ENCODE results near the gene ZNF318. TPM values are rescaled to one million over a fixed set of nuclear protein-coding genes. Genes with fewer than 3 reads are reported as not detected.
"Not testable (repeated sequence)": the region's sequence is repeated elsewhere in the genome, so short reads cannot be mapped to it uniquely, and the experiment has no call there.

The ZNF318 gene
- total RNA-seq (10 to 100 TPM; 10.5 to 15.7 (median 14.3) TPM), polyA plus RNA-seq (1 to 10 TPM; 7.3 to 9.2 TPM)
- long read RNA-seq, donor 1, full-length matches to known transcripts = 3 of 12 reads
- long read RNA-seq, donor 1, partial matches to known transcripts = 4 of 12 reads
- long read RNA-seq, donor 1, other reads (novel, unspliced or antisense) = 5 of 12 reads
- long read RNA-seq, donor 2, partial matches to known transcripts = 2 of 15 reads
- long read RNA-seq, donor 2, other reads (novel, unspliced or antisense) = 13 of 15 reads
- long read RNA-seq, donor 3, full-length matches to known transcripts = 1 of 19 reads
- long read RNA-seq, donor 3, partial matches to known transcripts = 6 of 19 reads
- long read RNA-seq, donor 3, other reads (novel, unspliced or antisense) = 12 of 19 reads

DNA sequence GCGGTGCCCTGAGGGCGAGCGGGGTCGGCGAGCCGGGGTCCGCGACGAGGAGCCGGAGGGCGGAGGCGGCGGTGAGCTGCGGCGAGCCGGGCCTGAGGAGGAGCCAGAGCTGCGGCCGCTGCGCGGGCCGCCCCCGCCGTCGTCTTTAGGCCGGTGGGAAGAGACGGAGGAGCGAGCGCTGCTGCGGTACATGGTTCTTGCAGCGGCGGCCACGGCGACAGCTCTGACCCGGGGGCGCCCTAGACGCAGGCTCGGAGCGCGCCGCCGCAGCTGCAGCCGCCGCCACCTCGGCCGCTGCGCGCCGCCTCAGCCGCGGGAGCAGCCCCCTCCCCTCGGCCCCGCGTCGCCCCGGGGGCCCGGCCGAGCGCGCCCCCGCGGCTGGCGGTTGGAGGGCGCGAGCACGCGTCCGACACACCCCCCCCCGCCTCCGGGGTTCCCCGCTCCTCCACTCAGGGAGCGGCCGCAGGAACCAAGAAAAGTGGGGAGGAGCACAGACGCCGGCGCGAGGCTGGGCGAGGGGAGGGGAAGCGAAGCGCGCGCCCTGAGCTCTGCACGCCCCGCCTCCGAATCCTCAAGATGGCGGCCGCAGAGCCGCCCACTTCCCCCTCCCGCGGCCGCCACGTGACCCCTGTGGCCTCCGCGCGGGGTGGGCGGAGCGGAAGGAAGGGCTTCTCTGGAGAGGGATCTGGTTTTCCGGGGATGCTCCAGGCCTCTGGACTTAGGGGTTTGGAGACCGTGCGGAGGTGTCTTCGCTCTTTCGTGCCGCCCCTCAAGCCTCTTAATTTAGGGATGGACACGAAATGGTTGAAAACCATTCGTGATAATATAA, at the start of gene ZNF318:
ZNF318 (minus strand) TSS at position 474 of the 829 bp plus-strand sequence; CDS start at position 192, 282 bp downstream.
- H3K9me3 ChIP-seq = no peaks in the 10 kb centered on the region
- 0 to 1% (median 1%) methylated on average over 12 to 104 of the region's 104 CpGs for WGBS, 4 donors
- no peaks in the 10 kb centered on the region for H3K27me3 ChIP-seq
- peak; percentile 97 to 98 (median 97) for DNase-seq
- H3K36me3 ChIP-seq = peaks cover 0 to 17% (median 11%) of the 10 kb centered on the region in 9 donors
- peak within 1 kb of the TSS; percentile 19 to 94 (median 88) for H3K27ac ChIP-seq
- TF ChIP-seq CTCF (IDR thresholded peaks at IDR 0.05) = peak in 1 of 12 donors; percentile 5
- TF ChIP-seq POLR2A (IDR thresholded peaks at IDR 0.05) = peak in 1 of 2 donors; percentile 55
- ATAC-seq = peak; percentile 98 to 99 (median 99)
- H3K4me1 ChIP-seq = peaks cover 0 to 29% (median 19%) of the 10 kb centered on the region in 12 donors
- intact Hi-C loops (cut with DNase I) = loop anchor here in 7 of 10 donors (1.0 to 10.0 kb wide), 6 partner anchors 55 to 138 kb away; partner anchors contain the start of gene ABCC10 (in 6 of the 7)
- peak within 1 kb of the TSS; percentile 68 to 99 (median 84) for H3K4me3 ChIP-seq

- DNase-seq = no peak
- WGBS, 4 donors = 73 to 83% (median 77%) methylated on average over 4 of the region's 4 CpGs
- Histone ChIP-seq H3K9me3 (no peaks in the 10 kb centered on the region), H3K27me3 (no peaks in the 10 kb centered on the region), H3K36me3 (no peaks in the 10 kb centered on the region), H3K27ac (no peak overlapping the region), H3K4me1 (no peaks in the 10 kb centered on the region), H3K4me3 (no peak overlapping the region)
- intact Hi-C loops (cut with DNase I) = no loop called here
- no peak for ATAC-seq
- TF ChIP-seq CTCF (IDR thresholded peaks at IDR 0.05) (no peak), POLR2A (IDR thresholded peaks at IDR 0.05) (no peak)
Observed at GRCh38 chr6:43416935-43417334, 47.5 kb upstream of the ZNF318 start.

DNA sequence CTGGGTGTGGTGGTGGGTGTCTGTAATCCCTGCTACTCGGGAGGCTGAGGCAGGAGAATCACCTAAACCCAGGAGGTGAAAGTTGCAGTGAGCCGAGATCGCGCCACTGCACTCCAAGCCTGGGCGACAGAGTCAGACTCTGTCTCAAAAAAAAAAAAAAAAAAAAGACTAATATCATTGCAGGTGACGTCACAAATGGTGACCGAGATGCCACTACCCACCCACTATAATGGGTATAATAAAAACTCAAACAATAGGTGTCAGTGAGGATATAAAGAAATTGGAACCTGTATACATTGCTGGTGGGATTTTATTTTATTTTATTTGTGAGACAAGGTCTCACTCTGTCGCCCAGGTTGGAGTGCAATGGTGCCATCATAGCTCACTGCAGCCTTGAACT, 45.8 kb upstream of the ZNF318 start:
- H3K4me3 ChIP-seq; H3K27me3 ChIP-seq; DNase-seq; H3K27ac ChIP-seq; ATAC-seq; H3K4me1 ChIP-seq; H3K36me3 ChIP-seq; intact Hi-C loops (cut with DNase I); H3K9me3 ChIP-seq: not testable (repeated sequence)
- 88 to 93% (median 91%) methylated on average over 8 of the region's 8 CpGs for WGBS, 4 donors

DNA sequence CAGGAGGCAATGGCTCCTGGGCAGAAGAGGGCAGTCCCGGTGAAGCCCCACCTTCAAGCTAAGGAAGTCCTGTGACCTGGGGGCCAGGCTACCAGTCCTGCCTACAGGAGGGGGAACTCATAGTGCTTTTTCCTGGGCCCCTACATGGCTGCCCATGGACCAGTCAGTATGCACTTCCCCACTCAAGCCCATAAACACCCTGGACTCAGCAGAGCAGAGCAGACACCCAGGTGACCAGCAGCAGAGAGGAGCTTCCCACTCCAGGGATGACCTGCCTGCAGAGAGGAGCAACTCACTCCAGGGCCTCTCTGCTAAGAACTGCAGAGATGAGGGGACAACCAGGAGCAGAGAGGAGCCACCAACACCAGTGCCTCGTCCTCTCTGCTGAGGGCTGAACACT, 43.6 kb upstream of the ZNF318 start:
- no peaks in the 10 kb centered on the region for H3K9me3 ChIP-seq
- H3K36me3 ChIP-seq = no peaks in the 10 kb centered on the region
- no peaks in the 10 kb centered on the region for H3K4me1 ChIP-seq
- DNase-seq = no peak
- no peak overlapping the region for H3K4me3 ChIP-seq
- H3K27me3 ChIP-seq = no peaks in the 10 kb centered on the region
- intact Hi-C loops (cut with DNase I) = no loop called here
- ATAC-seq = no peak
- TF ChIP-seq CTCF (IDR thresholded peaks at IDR 0.05) = no peak
- no peak for TF ChIP-seq POLR2A (IDR thresholded peaks at IDR 0.05)
- WGBS, 4 donors = 83 to 94% (median 93%) methylated on average over 1 to 2 of the region's 2 CpGs
- H3K27ac ChIP-seq = no peak overlapping the region

Data from heart left ventricle (tissue), 16 donors.